ENCODE measurements around the gene ROBO4. TPM values are rescaled to one million over a fixed set of nuclear protein-coding genes. Genes with fewer than 3 reads are reported as not detected.

The ROBO4 gene
- polyA plus RNA-seq, 2 of the 4 experiments (the other 2 are of a cell fraction) = not detected

- H3K4me1 ChIP-seq = no peaks in the 10 kb centered on the region
- H3K9me3 ChIP-seq = no peaks in the 10 kb centered on the region; the same call in 2 of the 3 replicates
- ATAC-seq (no peak), DNase-seq (ENCODE audit: low read depth in 1 of 2, low spot score in 1 of 2) (no peak), FAIRE-seq (no peak)
- H3K27ac ChIP-seq = no peak overlapping the region
- CTCF ChIA-PET = interaction anchor here (1.3 to 1.4 kb wide), 2 partner anchors 18 to 40 kb away, joined by 4 read pairs; partner anchors contain the start of gene ROBO4
- H3K4me3 ChIP-seq = no peak overlapping the region
- POLR2A ChIA-PET = no interaction called here
- 10% methylated on average over 2 of the region's 3 CpGs for WGBS (ENCODE audit: missing lambda C conversion rate)
- no peak for TF ChIP-seq PBX3 (IDR thresholded peaks at IDR 0.05)
- no peak for TF ChIP-seq SREBF2 (IDR thresholded peaks at IDR 0.05)
- TF ChIP-seq, protein P1, sequence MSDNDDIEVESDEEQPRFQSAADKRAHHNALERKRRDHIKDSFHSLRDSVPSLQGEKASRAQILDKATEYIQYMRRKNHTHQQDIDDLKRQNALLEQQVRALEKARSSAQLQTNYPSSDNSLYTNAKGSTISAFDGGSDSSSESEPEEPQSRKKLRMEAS (IDR thresholded peaks at IDR 0.05) = no peak
- no peak for TF ChIP-seq MAFK (IDR thresholded peaks at IDR 0.05; ENCODE audit: partially characterized antibody)
- TF ChIP-seq NFE2L2 (conservative IDR thresholded peaks at IDR 0.05; ENCODE audit: low read length) = no peak
- TF ChIP-seq, protein P2, sequence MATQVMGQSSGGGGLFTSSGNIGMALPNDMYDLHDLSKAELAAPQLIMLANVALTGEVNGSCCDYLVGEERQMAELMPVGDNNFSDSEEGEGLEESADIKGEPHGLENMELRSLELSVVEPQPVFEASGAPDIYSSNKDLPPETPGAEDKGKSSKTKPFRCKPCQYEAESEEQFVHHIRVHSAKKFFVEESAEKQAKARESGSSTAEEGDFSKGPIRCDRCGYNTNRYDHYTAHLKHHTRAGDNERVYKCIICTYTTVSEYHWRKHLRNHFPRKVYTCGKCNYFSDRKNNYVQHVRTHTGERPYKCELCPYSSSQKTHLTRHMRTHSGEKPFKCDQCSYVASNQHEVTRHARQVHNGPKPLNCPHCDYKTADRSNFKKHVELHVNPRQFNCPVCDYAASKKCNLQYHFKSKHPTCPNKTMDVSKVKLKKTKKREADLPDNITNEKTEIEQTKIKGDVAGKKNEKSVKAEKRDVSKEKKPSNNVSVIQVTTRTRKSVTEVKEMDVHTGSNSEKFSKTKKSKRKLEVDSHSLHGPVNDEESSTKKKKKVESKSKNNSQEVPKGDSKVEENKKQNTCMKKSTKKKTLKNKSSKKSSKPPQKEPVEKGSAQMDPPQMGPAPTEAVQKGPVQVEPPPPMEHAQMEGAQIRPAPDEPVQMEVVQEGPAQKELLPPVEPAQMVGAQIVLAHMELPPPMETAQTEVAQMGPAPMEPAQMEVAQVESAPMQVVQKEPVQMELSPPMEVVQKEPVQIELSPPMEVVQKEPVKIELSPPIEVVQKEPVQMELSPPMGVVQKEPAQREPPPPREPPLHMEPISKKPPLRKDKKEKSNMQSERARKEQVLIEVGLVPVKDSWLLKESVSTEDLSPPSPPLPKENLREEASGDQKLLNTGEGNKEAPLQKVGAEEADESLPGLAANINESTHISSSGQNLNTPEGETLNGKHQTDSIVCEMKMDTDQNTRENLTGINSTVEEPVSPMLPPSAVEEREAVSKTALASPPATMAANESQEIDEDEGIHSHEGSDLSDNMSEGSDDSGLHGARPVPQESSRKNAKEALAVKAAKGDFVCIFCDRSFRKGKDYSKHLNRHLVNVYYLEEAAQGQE (IDR thresholded peaks at IDR 0.05) = no peak
- TF ChIP-seq RNF2 (IDR thresholded peaks at IDR 0.05; ENCODE audit: borderline replicate concordance, low read depth) = no peak
- H3K4me2 ChIP-seq = no peak overlapping the region
These were observed 18.1 kb upstream of the ROBO4 start for GRCh38 chr11:124915541-124916369.

DNA sequence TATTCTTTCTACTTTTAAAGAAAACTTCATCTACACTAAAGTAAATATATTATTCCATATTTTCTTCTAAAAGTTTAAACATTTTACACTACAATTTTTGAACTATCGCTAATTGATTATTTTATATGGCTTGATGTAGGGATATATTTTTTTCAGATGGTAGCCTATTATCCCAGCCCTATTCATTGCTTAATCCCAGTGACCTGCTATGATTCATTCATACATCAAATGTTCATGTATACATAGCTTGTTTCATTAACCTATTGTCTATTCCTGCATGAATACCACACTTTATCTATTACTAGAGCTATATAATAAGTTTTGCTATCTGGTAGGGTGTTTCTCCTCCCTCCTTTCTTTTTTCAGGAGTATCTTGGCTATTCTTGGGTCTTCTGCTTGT is 5.0 kb upstream of the ROBO4 start:
- CTCF ChIA-PET = no interaction called here
- TF ChIP-seq JUN (IDR thresholded peaks at IDR 0.05) (no peak), KDM1A (IDR thresholded peaks at IDR 0.05; ENCODE audit: low read depth) (no peak)
- no peak for ATAC-seq
- Histone ChIP-seq H3K9me3 (no peaks in the 10 kb centered on the region), H3K4me2 (no peak overlapping the region), H3K4me3 (no peak overlapping the region), H3K4me1 (peaks cover 25% of the 10 kb centered on the region), H3K27ac (no peak overlapping the region)
- POLR2A ChIA-PET = no interaction called here
- FAIRE-seq = no peak
- no peak for DNase-seq (ENCODE audit: low read depth in 1 of 2, low spot score in 1 of 2)
- WGBS (ENCODE audit: missing lambda C conversion rate) = 91% methylated on average over 1 of the region's 1 CpG

- ATAC-seq (peak; percentile 60 to 82; a peak in 5 of 6 replicates), DNase-seq (ENCODE audit: low read depth in 1 of 2, low spot score in 1 of 2) (peak; percentile 41 to 49), FAIRE-seq (no peak)
- peak overlapping the region; percentile 53 for H3K4me2 ChIP-seq
- H3K4me1 ChIP-seq = peaks cover 25% of the 10 kb centered on the region
- POLR2A ChIA-PET = interaction anchor here (4.9 kb wide), 1 partner anchor 24 kb away, joined by 24 read pairs; no protein-coding TSS in a partner anchor
- peak overlapping the region in 1 of 2 experiments; percentile 70; a peak in 3 of 6 replicates for H3K27ac ChIP-seq
- CTCF ChIA-PET = interaction anchor here (0.5 to 1.5 kb wide), 5 partner anchors 10 to 485 kb away, joined by 3 to 6 read pairs (median 3); no protein-coding TSS in a partner anchor
- no peak overlapping the region for H3K4me3 ChIP-seq
- TF ChIP-seq CBX2 (IDR thresholded peaks at IDR 0.05; ENCODE audit: borderline replicate concordance, low read depth) (no peak), FOSL2 (IDR thresholded peaks at IDR 0.05) (no peak), FOSL2 (CRISPR knock-in tag; IDR thresholded peaks at IDR 0.05) (0 out of 2 replicates have a peak, but pooled peaks have one; percentile 26)
- 2% methylated on average over 5 of the region's 5 CpGs for WGBS (ENCODE audit: missing lambda C conversion rate)
- H3K9me3 ChIP-seq = no peaks in the 10 kb centered on the region
These were observed 2.8 kb upstream of the ROBO4 start for GRCh38 chr11:124900464-124900863.
